Omental fat pad (tissue), 4 donors: ENCODE results near the gene BOK. TPM values are rescaled to one million over a fixed set of nuclear protein-coding genes. Genes with fewer than 3 reads are reported as not detected.
"Not testable (repeated sequence)": the region's sequence is repeated elsewhere in the genome, so short reads cannot be mapped to it uniquely, and the experiment has no call there.

Source experiments
- ATAC-seq: fragments of 150-250 bp; one replicate; pipeline ENCODE4 v1.9.1; 2016; ENCODE audit warnings: mild to moderate bottlenecking, moderate library complexity; ENCODE audit not compliant: low FRiP score
- DNase-seq: peaks from one replicate; pipeline ENCODE4 v3.0.0-alpha.2; 2019; ENCODE audit warnings: low spot score
- CTCF ChIP-seq, 3 donors: fragments of 450-650 bp; IDR thresholded peaks; one replicate each; pipeline ENCODE4 v1.5.1; 2016 to 2017; ENCODE audit warnings: antibody characterized with exemption in 3 of 3, mild to moderate bottlenecking in 3 of 3, moderate library complexity in 2 of 3
- total RNA-seq, 4 donors: library from RNA; depleted of rRNA; stranded (reverse); fragments of >200 nt; gene quantifications; one replicate each; pipeline ENCODE4 v1.1.0, GENCODE V29; 2016

Gene BOK
- total RNA-seq, 4 donors from 2014 or later: 79.6 to 179 (median 88.2) TPM

- TF ChIP-seq CTCF (IDR thresholded peaks at IDR 0.05): no peak
- no peak for ATAC-seq
Measured at GRCh38 chr2:241517297-241517696, 41.2 kb upstream of the BOK start.

GRCh38 chr2:241519669-241520068 is 38.9 kb upstream of the BOK start:
- DNase-seq: no peak
- no peak for TF ChIP-seq CTCF (IDR thresholded peaks at IDR 0.05)
- ATAC-seq: no peak

More at GRCh38 chr2:241517297-241517696, 41.2 kb upstream of the BOK start:
- no peak for DNase-seq

GRCh38 chr2:241522477-241522876 is 36.1 kb upstream of the BOK start:
- DNase-seq: no peak
- TF ChIP-seq CTCF (IDR thresholded peaks at IDR 0.05): no peak

GRCh38 chr2:241525818-241526780 is 32.4 kb upstream of the BOK start:
- ATAC-seq, DNase-seq: not testable (repeated sequence)

More at GRCh38 chr2:241522477-241522876, 36.1 kb upstream of the BOK start:
- no peak for ATAC-seq

GRCh38 chr2:241530571-241530970 is 28.0 kb upstream of the BOK start:
- no peak for TF ChIP-seq CTCF (IDR thresholded peaks at IDR 0.05)
- ATAC-seq (no peak), DNase-seq (no peak)

GRCh38 chr2:241531161-241531722 is 27.3 kb upstream of the BOK start:
- no peak for TF ChIP-seq CTCF (IDR thresholded peaks at IDR 0.05)
- ATAC-seq (no peak), DNase-seq (no peak)

GRCh38 chr2:241532168-241532567 is 26.4 kb upstream of the BOK start:
- TF ChIP-seq CTCF (IDR thresholded peaks at IDR 0.05): no peak
- ATAC-seq (no peak), DNase-seq (no peak)
